HepG2 (cell line): ENCODE measurements around the gene BATF. TPM values are rescaled to one million over a fixed set of nuclear protein-coding genes. Genes with fewer than 3 reads are reported as not detected.

Source experiments
- ARID2 ChIP-seq: sonication (generic); formaldehyde crosslinking; IDR thresholded peaks from 2 replicates; pipeline ENCODE4 v1.8.1; 2022; ENCODE audit warnings: mild to moderate bottlenecking, missing genetic modification reagents, borderline replicate concordance
- ATF1 ChIP-seq: IDR thresholded peaks from 2 replicates; pipeline ENCODE4 v1.6.1; 2016; ENCODE audit warnings: mild to moderate bottlenecking, control low read depth
- MED1 ChIP-seq: sonication (generic); formaldehyde crosslinking; IDR thresholded peaks from 2 replicates; pipeline ENCODE4 v1.4.0; 2020; ENCODE audit warnings: missing genetic modification reagents
- RELA ChIP-seq: sonication (generic); formaldehyde crosslinking; IDR thresholded peaks from 2 replicates; pipeline ENCODE4 v1.4.0; 2020; ENCODE audit warnings: missing genetic modification reagents
- RXRB ChIP-seq: IDR thresholded peaks from 2 replicates; pipeline ENCODE4 v1.6.1; 2016; ENCODE audit warnings: borderline replicate concordance, missing genetic modification reagents, missing compliant biosample characterization
- SALL1 ChIP-seq: sonication (generic); formaldehyde crosslinking; IDR thresholded peaks from 2 replicates; pipeline ENCODE4 v1.8.0; 2022; ENCODE audit warnings: mild to moderate bottlenecking, missing genetic modification reagents
- TBX2 ChIP-seq: sonication (generic); formaldehyde crosslinking; IDR thresholded peaks from 2 replicates; pipeline ENCODE4 v1.5.0; 2020; ENCODE audit warnings: missing genetic modification reagents, mild to moderate bottlenecking, borderline replicate concordance
- TEAD3 ChIP-seq: optimal IDR thresholded peaks from 2 replicates; pipeline ENCODE3; 2016; ENCODE audit warnings: borderline replicate concordance
- ZBTB42 ChIP-seq: sonication (generic); formaldehyde crosslinking; IDR thresholded peaks from 2 replicates; pipeline ENCODE4 v1.5.0; 2020; ENCODE audit warnings: mild to moderate bottlenecking, missing genetic modification reagents
- ZC3H13 ChIP-seq: sonication (generic); formaldehyde crosslinking; IDR thresholded peaks from 2 replicates; pipeline ENCODE4 v1.8.1; 2023; ENCODE audit warnings: mild to moderate bottlenecking, missing genetic modification reagents, moderate library complexity
- ZNF180 ChIP-seq: sonication (generic); formaldehyde crosslinking; IDR thresholded peaks from 2 replicates; pipeline ENCODE4 v1.4.0; 2020; ENCODE audit warnings: low read depth, missing genetic modification reagents, borderline replicate concordance
- ZNF24 ChIP-seq: fragments of 450-650 bp; IDR thresholded peaks from 2 replicates; pipeline ENCODE4 v1.6.1; 2017; ENCODE audit warnings: antibody characterized with exemption, mild to moderate bottlenecking
- ZNF354B ChIP-seq: sonication (generic); formaldehyde crosslinking; IDR thresholded peaks from 2 replicates; pipeline ENCODE4 v1.8.0; 2022; ENCODE audit warnings: mild to moderate bottlenecking, missing genetic modification reagents
- ZNF556 ChIP-seq: sonication (generic); formaldehyde crosslinking; IDR thresholded peaks from 2 replicates; pipeline ENCODE4 v1.4.0; 2020; ENCODE audit warnings: mild to moderate bottlenecking, missing genetic modification reagents, borderline replicate concordance
- ZNF724P ChIP-seq: sonication (generic); formaldehyde crosslinking; IDR thresholded peaks from 2 replicates; pipeline ENCODE4 v1.8.0; 2022; ENCODE audit warnings: missing genetic modification reagents, borderline replicate concordance
- ZNF746 ChIP-seq: sonication (generic); formaldehyde crosslinking; IDR thresholded peaks from 2 replicates; pipeline ENCODE4 v1.8.0; 2022; ENCODE audit warnings: mild to moderate bottlenecking, missing genetic modification reagents
- ZNF891 ChIP-seq: sonication (generic); formaldehyde crosslinking; IDR thresholded peaks from 2 replicates; pipeline ENCODE4 v1.5.0; 2020; ENCODE audit warnings: mild to moderate bottlenecking, missing genetic modification reagents
- polyA plus RNA-seq, 8 experiments: library from polyadenylated mRNA; depleted of rRNA in 3 of 8; stranded (reverse) in 7 of 8; unstranded in 1 of 8; fragments of >200 nt; fragmentation: Illumina TruSeq in 4 of 8; extraction: Trizol in 4 of 8; gene quantifications; 2 replicates each; pipeline versions ENCODE4 v1.2.1 to v1.2.3, GENCODE V29; 2011 to 2016; ENCODE audit warnings: low read depth in 4 of 8, missing spikeins in 1 of 8, mixed read lengths in 1 of 8; ENCODE audit not compliant: insufficient read depth in 1 of 8
- total RNA-seq, 5 experiments: library from RNA; depleted of rRNA; stranded (reverse); fragments of >200 nt; fragmentation: Illumina TruSeq; extraction: Trizol; gene quantifications; 2 replicates each; pipeline ENCODE4 v1.2.3, GENCODE V29; 2016; ENCODE audit warnings: low read depth in 1 of 5
- TF ChIP-seq, protein P1 (sequence below): IDR thresholded peaks from 2 replicates; pipeline ENCODE4 v1.4.0; 2020; ENCODE audit warnings: mild to moderate bottlenecking, missing genetic modification reagents
- TF ChIP-seq, protein P2 (sequence below): sonication (generic); formaldehyde crosslinking; IDR thresholded peaks from 2 replicates; pipeline ENCODE4 v1.8.0; 2022; ENCODE audit warnings: mild to moderate bottlenecking, missing genetic modification reagents, moderate library complexity
- TF ChIP-seq, protein P3 (sequence below): IDR thresholded peaks from 2 replicates; pipeline ENCODE4 v1.6.1; 2016

Gene BATF
- total and polyA plus RNA-seq, 2 of the 13 experiments (the other 11 are each of a cell fraction or from before 2014, with no cell fraction given), result 0.22 to 0.37 TPM

DNA sequence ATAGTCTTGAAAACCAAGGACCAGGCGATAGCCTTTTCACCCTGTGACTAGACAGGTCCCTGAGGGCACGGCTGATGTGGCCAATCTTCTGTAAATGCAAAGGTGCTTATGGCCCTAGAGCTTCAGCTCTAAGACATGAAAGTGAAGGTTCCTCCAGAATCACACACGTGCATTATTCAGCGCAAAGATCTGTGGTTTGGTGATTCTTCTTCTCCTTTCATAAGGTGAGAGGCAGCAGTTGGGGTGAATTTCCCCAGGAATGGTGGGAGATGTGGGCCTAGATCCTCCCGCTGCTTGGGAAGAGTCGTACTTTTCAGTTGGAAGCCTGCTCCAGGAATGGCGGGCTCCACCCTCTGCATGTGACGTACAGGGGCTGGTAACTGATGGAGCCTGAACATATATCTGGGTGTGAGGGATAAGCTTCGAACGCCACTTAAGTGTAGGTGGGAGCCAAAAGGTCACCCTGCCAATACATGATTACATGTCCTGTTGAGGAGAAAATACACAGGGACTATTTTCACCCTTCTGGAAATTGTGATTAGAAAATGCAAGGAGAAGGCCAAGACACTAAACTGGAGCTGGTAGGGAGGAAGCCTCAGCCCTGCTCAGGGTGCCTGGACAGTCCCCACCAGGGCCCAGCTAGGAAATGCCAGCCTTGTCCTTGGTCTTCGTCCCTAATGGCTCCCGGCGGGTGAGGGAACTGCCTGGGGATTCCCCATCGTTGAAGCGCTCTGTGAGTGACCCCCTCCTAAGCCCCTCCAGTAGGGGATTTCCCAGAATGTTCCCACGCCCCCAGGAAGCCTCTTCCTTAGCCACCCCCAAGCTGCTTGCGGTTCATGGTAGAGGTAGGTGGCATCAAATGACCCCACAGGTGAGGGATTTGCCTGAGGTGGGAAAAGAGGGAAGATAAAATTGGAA, 17.6 kb downstream of the BATF start (continued):
- TF ChIP-seq ZNF746 (CRISPR knock-in tag), result peak; percentile 48; the same call in 1 of the 2 replicates
- no peak for TF ChIP-seq ZBTB42 (CRISPR knock-in tag)
- TF ChIP-seq ZNF724P (CRISPR knock-in tag), result no peak
- no peak for TF ChIP-seq ZNF24
- peak; percentile 62; the same call in 1 of the 2 replicates for TF ChIP-seq SALL1 (CRISPR knock-in tag)
- TF ChIP-seq, protein P1, sequence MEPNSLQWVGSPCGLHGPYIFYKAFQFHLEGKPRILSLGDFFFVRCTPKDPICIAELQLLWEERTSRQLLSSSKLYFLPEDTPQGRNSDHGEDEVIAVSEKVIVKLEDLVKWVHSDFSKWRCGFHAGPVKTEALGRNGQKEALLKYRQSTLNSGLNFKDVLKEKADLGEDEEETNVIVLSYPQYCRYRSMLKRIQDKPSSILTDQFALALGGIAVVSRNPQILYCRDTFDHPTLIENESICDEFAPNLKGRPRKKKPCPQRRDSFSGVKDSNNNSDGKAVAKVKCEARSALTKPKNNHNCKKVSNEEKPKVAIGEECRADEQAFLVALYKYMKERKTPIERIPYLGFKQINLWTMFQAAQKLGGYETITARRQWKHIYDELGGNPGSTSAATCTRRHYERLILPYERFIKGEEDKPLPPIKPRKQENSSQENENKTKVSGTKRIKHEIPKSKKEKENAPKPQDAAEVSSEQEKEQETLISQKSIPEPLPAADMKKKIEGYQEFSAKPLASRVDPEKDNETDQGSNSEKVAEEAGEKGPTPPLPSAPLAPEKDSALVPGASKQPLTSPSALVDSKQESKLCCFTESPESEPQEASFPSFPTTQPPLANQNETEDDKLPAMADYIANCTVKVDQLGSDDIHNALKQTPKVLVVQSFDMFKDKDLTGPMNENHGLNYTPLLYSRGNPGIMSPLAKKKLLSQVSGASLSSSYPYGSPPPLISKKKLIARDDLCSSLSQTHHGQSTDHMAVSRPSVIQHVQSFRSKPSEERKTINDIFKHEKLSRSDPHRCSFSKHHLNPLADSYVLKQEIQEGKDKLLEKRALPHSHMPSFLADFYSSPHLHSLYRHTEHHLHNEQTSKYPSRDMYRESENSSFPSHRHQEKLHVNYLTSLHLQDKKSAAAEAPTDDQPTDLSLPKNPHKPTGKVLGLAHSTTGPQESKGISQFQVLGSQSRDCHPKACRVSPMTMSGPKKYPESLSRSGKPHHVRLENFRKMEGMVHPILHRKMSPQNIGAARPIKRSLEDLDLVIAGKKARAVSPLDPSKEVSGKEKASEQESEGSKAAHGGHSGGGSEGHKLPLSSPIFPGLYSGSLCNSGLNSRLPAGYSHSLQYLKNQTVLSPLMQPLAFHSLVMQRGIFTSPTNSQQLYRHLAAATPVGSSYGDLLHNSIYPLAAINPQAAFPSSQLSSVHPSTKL (CRISPR knock-in tag), result peak; percentile 61
- TF ChIP-seq ZNF180 (CRISPR knock-in tag), result no peak
- TF ChIP-seq TEAD3 (CRISPR knock-in tag), result peak; percentile 22
- 0 out of 2 replicates have a peak, but pooled peaks have one; percentile 23 for TF ChIP-seq ZNF891
- no peak for TF ChIP-seq ARID2 (CRISPR knock-in tag)
- no peak for TF ChIP-seq ZC3H13
- peak; percentile 99 for TF ChIP-seq RELA
- peak; percentile 46; the same call in 1 of the 2 replicates for TF ChIP-seq MED1 (CRISPR knock-in tag)
- no peak for TF ChIP-seq ATF1 (CRISPR knock-in tag)
- TF ChIP-seq, protein P2, sequence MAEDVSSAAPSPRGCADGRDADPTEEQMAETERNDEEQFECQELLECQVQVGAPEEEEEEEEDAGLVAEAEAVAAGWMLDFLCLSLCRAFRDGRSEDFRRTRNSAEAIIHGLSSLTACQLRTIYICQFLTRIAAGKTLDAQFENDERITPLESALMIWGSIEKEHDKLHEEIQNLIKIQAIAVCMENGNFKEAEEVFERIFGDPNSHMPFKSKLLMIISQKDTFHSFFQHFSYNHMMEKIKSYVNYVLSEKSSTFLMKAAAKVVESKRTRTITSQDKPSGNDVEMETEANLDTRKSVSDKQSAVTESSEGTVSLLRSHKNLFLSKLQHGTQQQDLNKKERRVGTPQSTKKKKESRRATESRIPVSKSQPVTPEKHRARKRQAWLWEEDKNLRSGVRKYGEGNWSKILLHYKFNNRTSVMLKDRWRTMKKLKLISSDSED (CRISPR knock-in tag), result no peak
- TF ChIP-seq ZNF354B (CRISPR knock-in tag), result no peak
- TF ChIP-seq TBX2 (CRISPR knock-in tag), result peak; percentile 35; the same call in 1 of the 2 replicates
- peak; percentile 18; the same call in 1 of the 2 replicates for TF ChIP-seq RXRB (CRISPR knock-in tag)
- no peak for TF ChIP-seq ZNF556 (CRISPR knock-in tag)
- TF ChIP-seq, protein P3, sequence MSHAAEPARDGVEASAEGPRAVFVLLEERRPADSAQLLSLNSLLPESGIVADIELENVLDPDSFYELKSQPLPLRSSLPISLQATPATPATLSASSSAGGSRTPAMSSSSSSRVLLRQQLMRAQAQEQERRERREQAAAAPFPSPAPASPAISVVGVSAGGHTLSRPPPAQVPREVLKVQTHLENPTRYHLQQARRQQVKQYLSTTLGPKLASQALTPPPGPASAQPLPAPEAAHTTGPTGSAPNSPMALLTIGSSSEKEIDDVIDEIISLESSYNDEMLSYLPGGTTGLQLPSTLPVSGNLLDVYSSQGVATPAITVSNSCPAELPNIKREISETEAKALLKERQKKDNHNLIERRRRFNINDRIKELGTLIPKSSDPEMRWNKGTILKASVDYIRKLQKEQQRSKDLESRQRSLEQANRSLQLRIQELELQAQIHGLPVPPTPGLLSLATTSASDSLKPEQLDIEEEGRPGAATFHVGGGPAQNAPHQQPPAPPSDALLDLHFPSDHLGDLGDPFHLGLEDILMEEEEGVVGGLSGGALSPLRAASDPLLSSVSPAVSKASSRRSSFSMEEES (CRISPR knock-in tag), result no peak
